GM19238 (cell line): ENCODE measurements around the gene MCM8.
"Not testable (repeated sequence)": the region's sequence is repeated elsewhere in the genome, so short reads cannot be mapped to it uniquely, and the experiment has no call there.

ENCODE experiments used
- DNase-seq: peaks from one replicate; pipeline ENCODE4 v3.0.0; 2011; ENCODE audit warnings: low spot score; ENCODE audit not compliant: insufficient read length

The MCM8 gene

DNA sequence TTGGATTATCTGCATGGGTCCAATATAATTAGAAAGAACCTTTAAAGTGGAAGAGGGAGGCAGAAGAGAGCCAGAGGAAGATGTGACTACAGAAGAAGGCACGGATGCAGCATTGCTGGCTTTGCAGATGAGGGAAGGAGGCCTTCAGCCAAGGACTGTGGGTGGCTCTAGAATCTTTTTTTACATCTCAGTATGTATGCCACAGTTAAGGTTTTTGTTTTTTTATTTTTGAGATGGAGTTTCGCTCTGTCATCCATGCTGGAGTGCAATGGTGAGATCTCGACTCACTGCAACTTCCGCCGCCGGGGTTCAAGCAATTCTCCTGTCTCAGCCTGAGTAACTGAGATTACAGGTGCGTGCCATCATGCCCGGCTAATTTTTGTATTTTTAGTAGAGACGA is 49.3 kb downstream of the MCM8 start:
- no peak for DNase-seq

DNA sequence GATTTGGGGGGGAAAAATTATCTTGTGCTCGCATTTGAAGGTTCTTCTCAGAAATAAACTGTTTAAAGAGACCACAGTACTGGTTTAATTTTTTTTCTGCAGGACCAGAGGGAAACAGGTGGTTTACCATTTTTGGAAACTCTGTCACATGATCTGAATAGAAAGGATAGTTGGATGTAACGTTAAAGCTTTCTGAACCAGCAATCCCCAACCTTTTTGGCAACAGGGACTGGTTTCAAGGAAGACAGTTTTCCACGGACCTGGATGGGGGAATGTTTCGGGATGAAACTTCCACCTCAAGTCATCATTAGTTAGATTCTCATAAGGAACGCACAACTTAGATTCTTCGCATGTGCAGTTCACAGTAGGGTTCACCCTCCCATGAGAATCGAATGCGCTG is 50.4 kb downstream of the MCM8 start:
- no peak for DNase-seq

DNA sequence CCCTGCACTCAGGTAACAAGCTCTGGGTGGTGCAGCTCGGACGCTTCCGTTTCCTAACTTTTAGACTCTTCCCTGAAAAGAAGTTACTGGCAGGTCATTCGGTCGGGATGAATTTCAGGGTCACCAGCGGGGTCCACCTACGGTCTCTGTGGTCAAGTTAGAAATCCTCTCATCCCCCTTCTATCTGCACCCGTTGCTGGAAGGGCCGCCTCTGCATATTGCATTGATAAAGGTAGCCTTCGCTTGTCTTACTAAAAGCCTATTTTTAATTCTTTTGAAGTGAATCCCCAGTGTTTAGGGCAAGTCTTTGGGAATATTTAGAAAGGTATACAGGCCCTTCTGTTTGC is 56.1 kb downstream of the MCM8 start:
- DNase-seq, result no peak

DNA sequence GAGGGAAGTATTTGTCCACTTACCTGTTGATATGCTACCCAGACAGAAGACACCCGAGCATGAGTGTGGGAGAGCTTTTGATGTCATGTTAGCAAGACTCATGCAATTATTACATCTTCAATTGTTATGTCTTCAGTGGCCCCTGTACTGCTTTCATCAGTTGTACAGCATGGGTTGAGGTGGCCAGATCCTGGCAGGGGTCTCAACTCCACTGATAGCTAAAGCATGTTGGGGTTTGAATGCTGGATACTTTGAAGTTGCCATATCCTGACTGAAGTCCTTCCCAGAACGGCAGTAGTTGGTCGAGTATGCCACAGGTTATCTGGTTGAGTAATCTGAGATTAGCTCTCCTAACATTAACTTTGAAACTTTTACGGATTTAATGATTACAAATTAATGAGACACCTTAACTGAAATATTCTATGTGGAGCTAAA is 56.7 kb downstream of the MCM8 start:
- DNase-seq, result no peak

DNA sequence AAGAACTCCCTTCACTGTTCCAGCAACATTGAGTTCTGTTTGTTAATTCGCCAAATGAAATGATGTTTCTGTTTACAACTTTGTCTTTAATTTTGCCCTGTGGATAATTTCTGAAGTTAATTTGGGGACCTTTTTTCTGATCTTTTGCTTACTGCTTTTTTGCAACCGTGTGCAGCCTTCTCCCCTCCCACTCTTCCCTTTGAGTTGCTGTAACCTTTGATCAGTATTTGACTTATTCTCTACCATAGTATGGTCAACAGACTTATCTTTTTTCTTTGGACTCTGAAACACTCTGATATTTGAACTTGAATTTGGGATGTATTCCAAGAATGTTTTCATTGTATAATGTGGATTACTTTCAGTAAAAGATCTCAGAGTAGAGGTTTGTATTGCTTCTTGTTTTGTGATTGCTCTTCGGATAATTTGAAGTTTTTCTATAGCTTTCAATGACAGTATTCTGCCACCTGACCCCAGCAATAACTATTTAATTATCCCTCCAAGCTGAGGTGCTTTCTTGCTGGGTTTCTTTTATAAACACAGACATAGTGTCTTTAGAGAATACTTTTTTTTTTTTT is 57.2 kb downstream of the MCM8 start:
- no peak for DNase-seq

DNA sequence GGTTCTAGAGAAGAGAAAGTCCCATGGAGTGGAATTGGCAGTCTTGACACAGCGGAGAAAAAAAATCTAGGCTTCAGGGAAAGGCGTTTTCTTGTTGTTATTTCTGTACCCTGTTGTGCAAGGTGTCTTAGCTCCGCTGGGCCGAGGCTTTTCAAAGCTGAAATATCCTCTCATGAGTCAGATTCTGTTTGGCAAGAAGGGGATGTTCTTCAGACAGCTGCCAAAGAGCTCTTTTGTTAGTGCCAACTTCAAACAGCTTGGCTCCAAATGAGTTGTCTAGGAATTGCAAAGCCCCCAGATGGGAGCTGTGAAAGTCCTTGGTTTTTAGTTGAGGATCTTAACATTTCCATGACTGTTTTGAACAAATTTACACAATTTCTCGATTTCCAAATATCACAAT is 57.8 kb downstream of the MCM8 start:
- no peak for DNase-seq

DNA sequence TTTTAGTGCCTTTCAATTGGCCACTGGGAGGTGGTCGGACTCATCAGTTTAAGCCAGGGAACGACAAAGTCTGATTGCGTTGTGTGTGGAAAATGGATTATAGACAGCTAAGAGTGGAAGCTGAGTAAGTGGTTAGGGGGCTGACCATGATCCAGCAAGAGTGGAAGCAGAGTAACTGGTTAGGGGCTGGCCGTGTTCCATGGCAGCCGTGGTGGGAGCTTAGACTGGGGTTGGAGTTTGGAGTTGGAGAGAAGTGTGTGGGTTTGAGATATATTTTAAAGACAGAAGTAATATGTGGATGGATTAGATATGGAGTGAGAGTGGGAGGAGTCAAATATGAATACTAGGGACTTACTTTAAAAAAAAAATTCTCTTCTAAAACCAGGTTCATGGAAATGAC is 61.7 kb downstream of the MCM8 start:
- DNase-seq, result no peak

DNA sequence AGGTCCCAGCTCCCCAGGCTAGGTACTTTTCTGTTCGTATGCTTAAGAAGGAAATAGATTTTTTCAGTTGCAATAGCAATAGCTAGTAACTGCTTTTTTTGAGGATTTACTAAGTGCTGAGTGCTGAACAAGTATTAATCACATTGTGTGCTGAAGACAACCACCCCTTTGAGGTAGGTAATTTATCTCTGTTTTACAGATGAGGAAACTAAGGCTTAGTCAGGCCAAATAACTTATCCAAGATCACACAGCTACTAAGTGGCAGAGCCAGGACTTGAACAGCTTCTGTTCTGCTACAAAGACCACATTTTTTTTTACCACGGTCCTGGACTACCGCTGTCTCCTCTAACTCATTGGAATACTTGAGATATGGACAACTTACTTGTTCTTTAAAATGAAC is 63.6 kb downstream of the MCM8 start:
- no peak for DNase-seq

DNA sequence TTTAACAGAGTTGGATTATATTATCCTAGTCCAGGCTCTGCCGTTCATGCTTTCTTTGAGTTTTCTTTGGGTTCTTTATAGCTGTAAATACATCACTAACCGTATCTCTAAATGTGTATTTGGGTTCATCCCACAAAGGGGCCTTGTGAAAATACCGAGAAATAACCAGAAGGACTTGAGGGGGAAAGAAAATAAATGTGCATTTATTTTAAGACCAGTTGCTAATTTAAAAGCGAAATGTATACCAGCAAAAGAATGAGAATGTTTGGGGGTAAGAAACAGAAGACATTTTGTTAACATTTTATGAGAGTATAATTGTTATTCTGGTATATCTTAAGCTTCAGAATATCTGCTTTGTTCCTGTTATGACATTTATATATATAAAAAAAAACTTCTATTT is 64.5 kb downstream of the MCM8 start:
- no peak for DNase-seq

DNA sequence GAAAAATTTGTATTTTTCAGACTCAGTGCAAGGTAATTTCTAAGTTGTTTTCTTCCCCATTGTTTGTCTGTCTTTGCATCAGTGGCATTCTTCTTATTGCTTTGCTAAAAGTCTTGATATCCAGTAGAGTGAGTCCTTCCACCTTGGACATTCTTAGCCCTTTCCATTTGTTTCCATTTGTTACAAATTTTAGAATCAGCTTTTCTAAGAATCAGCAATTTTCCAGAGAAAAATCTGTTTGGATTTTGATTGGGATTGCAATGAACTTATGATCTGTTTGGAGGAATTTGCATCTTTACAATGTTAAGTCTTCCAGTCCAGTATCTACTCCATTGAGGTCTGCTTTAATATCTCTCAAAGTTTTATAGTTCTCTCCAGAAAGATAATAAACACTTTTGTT is 67.0 kb downstream of the MCM8 start:
- no peak for DNase-seq

DNA sequence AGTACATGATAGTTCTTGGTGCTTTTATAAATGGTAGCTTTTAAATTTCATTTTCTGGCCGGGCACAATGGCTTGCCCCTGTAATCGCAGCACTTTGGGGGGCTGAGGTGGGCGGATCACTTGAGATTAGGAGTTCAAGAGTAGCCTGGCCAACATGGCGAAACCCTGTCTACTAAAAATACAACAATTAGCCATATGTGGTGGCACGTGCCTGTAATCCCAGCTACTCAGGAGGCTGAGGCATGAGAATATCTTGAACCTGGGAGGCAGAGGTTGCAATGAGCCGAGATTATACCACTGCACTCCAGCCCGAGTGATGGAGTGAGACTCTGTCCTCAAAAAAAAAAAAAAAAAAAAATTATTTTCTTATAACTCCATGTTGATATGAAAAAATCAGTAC is 67.4 kb downstream of the MCM8 start:
- DNase-seq, result no peak

DNA sequence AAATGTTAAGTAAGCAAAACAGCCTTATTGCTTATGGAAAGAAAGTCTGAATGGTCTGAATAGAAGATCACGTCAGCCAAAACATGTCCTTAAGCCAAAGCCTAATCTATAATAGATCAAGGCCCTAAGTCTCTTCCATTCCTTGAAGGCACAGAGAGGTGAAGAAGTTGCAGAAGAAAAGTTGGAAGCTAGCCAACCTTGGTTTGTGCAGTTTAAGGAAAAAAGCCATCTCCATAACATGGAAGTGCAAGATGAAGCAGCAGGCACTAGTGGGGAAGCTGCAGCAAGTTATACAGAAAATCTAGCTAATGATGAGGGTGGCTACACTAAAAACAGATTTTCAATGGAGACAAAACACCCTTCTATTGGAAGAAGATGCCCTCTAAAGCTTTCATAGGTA is 74.3 kb downstream of the MCM8 start:
- no peak for DNase-seq

DNA sequence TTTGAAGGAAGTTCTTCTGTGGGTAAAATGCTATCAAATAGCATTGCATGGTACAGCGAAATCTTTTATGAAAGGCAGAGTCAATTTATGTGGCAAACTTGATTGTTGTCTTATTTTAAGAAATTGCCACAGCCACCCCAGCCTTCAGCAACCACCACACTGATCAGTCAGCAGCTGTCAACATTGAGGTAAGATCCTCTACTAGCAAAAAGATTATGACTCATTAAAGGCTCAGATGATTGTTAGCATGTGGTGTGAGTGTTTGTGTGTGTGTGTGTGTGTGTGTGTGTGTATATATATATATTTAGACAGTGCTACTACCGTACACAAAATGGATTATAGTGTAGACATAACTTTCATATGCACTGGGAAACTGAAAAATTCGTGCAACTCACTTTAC is 75.6 kb downstream of the MCM8 start:
- DNase-seq, result no peak

DNA sequence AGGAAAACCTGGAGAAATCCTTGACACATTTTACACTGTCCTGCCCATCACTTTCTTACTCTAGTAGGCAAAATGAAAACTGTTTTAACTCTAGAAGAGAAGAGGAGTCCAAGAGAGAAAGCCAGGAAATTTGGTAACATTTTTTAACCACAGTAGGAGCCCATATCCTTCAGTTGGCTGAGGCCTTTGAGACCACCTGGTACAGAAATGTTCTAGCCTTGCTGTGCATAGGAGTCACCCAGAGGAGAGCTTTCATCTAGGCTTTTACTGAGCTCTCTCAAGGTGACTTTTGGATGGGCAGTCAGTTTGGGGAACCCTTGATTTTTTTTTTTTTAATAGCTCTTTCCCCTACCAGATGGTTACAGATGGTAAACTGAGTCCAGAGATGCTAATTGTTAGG is 78.4 kb downstream of the MCM8 start:
- no peak for DNase-seq

DNA sequence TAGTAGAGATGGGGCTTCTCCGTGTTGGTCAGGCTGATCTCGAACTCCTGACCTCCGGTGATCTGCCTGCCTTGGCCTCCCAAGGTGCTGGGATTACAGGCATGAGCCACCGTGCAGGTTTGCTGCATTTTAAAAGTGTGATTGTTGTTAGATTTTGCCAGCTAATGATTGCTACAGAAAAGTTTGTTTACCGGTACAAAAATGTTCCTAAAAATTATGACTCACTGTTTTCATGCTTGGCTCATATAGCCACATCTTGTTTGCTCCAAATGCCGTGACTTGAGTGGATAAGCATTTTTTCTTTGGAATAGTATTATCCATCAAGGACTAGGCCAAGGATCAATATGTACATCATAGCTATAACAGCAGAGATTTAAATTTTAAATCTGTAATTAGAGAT is 79.1 kb downstream of the MCM8 start:
- DNase-seq, result no peak

DNA sequence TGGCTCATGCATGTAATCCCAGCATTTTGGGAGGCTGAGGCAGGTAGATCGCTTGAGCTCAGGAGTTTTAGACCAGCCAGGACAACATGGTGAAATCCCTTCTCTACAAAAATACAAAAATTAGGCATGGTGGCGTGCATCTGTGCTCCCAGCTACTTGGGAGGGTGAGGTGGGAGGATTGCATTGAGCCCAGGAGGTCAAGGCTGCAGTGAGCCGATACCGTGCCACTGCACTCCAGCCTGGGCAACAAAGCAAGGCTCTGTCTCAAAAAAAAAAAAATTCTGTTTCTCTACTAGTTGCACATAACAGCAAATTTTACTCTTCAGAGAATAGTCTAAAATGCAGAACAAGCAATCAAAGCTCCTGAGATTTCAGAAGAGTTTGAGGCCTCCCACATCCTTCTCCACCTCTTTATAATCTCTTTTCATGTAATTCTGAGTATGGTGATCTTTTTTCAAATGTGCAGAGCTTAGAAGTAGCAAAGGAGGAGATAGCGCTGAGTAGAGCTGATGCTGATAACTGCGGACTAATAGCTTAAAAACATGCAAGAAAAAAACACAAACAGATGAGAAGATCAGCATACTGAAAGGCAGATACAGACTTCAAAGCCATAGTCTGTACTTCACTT is 80.1 kb downstream of the MCM8 start:
- no peak for DNase-seq

DNA sequence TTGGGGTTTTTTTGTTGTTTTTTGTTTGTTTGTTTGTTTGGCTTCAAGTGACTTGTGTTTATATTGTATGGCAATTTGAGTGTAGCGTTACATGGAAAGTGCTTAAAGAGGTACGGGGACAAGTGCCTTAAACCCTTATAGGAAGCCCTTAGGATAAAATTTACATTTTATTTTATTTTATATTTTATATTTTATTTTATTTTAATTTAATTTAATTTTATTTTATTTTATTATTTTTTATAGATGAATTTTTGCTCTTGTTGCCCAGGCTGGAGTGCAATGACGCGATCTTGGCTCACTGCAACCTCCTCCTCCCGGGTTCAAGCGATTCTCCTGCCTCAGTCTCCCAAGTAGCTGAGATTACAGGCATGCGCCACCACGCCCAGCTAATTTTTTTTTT is 82.5 kb downstream of the MCM8 start:
- not testable (repeated sequence) for DNase-seq

DNA sequence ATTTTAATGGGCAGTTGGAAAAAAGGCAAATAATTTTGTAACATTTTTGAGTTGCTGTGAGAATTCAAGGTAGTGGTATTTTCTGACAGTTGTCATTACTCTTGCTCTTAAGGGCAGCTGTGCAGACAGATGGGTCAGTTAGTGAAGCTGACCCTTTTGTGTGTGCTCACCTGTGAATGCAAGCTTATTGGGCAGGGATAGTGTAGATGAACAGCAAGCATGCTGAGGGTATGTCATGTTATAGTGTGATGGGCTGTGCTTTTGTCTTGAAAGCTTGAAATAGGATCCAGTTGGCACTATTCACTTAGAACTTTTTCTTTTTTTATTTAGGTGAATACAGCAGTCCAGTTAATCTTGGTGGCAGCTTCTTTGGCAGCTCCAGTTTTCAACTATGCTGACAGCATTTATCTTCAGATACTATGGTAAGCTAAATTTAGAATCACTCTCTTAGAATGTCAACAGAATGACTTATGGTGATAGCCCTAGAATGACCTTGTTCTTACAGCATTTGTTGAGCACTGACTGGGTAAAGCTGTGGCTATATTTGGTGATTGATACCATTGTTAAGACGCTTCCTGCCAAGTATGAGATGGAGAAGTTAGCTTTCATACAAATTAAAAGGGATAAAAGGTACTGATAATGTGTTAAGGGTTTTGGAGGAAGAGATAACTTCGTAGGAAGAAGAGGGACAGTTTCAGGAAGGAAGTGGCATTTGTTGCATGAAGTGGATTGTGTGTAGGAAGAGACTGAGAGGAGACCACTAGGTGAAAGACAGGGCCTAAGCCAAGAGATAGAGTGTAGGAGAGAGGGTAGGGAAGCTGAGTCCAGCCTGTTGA is 83.9 kb downstream of the MCM8 start:
- DNase-seq, result no peak

DNA sequence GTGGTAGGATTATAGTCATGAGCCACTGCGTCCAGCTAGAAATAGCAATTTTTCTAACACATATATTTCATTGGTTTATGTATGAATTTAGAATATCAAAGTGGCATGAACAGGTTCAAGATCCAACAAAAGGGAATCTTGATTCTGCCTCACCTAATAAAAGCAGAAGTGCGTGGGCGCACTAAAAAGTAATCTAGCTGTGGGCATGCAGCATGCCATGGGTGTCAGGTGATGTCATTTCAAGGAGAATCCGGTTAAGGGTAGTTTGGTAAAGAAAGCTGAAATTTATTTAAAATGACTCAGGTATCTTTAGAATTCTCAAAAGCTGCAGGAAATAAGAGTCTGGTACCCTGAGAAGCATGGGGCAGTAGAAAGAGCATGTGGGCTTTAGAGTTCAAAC is 85.8 kb downstream of the MCM8 start:
- DNase-seq, result no peak

DNA sequence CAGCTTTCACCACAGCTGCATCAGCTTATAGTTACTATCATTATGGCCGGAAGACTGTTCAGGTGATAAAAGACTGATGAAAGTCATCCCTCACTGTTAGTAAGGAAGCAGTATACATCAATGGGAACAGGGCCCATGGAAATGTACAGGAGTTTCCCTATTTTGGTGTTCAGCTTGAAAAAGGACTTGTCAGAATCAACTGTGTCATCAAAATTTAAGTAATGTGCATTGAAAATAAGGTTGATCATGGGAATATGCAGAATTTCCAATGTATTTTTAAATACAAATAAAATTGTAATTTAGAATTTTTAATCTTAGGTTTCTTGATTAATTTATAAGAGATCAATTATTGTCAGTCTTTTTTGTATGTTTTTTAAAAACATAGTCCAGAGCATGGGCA is 86.6 kb downstream of the MCM8 start:
- DNase-seq, result no peak

DNA sequence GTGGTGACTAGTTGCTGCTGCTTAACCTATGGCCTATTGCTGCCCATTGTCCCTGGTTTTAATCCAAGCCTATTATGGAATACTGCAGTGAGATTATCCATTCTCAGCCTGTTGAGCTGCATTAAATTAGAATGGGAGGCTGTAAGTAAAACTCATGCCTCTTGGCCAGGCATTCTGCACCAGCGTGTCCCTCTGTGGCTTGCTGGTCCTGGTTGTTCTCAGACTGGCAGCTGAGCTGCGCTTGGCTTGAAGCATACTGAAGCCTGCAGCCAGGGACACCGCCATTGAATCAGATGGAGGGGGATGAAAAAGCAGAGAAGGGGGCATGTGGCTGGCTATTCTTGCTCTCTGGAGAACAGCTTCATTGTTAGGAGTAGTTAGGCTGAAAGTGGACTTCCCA is 87.8 kb downstream of the MCM8 start:
- DNase-seq, result no peak

DNA sequence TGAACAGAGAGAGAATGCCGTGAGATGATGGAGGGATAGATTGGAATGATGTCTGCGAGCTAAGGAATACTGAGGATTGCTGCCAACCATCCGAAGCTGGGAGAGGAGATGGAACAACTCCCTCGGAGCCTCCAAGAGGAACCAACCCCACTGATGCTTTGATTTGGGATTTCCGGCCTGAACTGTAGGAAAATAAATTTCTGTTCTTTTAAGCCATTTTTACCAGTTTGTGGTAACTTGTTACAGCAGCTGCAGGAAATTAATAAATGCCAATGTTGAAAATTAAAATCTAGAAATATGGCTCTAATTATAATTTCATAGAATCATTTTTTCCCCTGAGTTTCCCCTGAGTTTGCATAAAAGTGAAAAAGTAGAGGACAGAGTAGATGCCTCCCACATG is 89.3 kb downstream of the MCM8 start:
- no peak for DNase-seq

DNA sequence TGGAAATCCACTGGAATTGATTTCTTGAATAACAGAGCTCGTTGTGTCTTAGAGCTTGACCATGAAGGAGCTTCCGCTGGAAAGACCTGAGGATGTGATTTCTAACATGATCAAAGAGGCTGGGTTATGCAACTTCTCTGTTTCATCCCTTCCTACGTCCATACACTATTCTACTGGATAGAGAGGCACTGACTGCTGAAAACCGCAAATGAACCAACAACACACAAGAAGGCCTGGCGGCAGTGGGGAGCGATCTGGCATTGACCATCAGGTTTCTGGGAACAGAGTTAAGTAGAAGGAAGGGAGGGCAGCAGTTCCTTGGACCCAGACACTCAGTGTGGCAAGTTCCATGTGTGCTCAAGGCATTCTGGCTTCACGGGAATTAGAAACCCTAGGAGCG is 90.1 kb downstream of the MCM8 start:
- DNase-seq, result no peak
